NB4 (cell line): ENCODE measurements around the gene CNTFR.

ENCODE experiments used
- DNase-seq: peaks from one replicate; pipeline ENCODE4 v3.0.0; 2010; ENCODE audit warnings: low read depth
- H3K4me3 ChIP-seq: one replicate; pipeline ENCODE4 v1.5.1; 2011; ENCODE audit warnings: mild to moderate bottlenecking, low read depth, low read length, moderate library complexity
- CTCF ChIP-seq: IDR thresholded peaks from one replicate; pipeline ENCODE4 v1.5.1; 2012; ENCODE audit warnings: low read depth, low read length
- MAX ChIP-seq: IDR thresholded peaks from 2 replicates; pipeline ENCODE4 v1.6.1; 2011; ENCODE audit warnings: low read depth, low read length
- MYC ChIP-seq: IDR thresholded peaks from 2 replicates; pipeline ENCODE4 v1.6.1; 2011; ENCODE audit warnings: low read depth, low read length
- POLR2A ChIP-seq: IDR thresholded peaks from 2 replicates; pipeline ENCODE4 v1.6.1; 2011; ENCODE audit warnings: mild to moderate bottlenecking; ENCODE audit not compliant: insufficient read length; ENCODE audit errors: extremely low read depth

Gene CNTFR

GRCh38 chr9:34587271-34587670 lies 2.3 kb downstream of the CNTFR start:
- DNase-seq, result no peak
- no peak for TF ChIP-seq MYC
- no peak for TF ChIP-seq MAX
- no peak for TF ChIP-seq POLR2A
- no peak for TF ChIP-seq CTCF
- H3K4me3 ChIP-seq, result no peak overlapping the region

- TF ChIP-seq MAX (no peak), MYC (no peak), CTCF (no peak), POLR2A (no peak)
- H3K4me3 ChIP-seq, result no peak overlapping the region
- no peak for DNase-seq
Observed at GRCh38 chr9:34585946-34586669, 3.4 kb downstream of the CNTFR start.

- TF ChIP-seq MYC, result no peak
- TF ChIP-seq POLR2A, result no peak
- TF ChIP-seq CTCF, result no peak
- no peak for TF ChIP-seq MAX
- DNase-seq, result no peak
- no peak overlapping the region for H3K4me3 ChIP-seq
Observed at GRCh38 chr9:34584970-34585369, 4.6 kb downstream of the CNTFR start.

GRCh38 chr9:34582787-34583186 lies 6.7 kb downstream of the CNTFR start:
- no peak for DNase-seq
- TF ChIP-seq MAX (no peak), CTCF (no peak), POLR2A (no peak), MYC (no peak)
- H3K4me3 ChIP-seq, result no peak overlapping the region

GRCh38 chr9:34581318-34581717 lies 8.2 kb downstream of the CNTFR start:
- no peak for DNase-seq
- TF ChIP-seq POLR2A, result no peak
- TF ChIP-seq CTCF, result no peak
- no peak for TF ChIP-seq MAX
- TF ChIP-seq MYC, result no peak
- no peak overlapping the region for H3K4me3 ChIP-seq

GRCh38 chr9:34580358-34580757 lies 9.2 kb downstream of the CNTFR start:
- H3K4me3 ChIP-seq, result no peak overlapping the region
- DNase-seq, result no peak
- TF ChIP-seq CTCF, result no peak
- no peak for TF ChIP-seq MYC
- TF ChIP-seq POLR2A, result no peak
- no peak for TF ChIP-seq MAX
